GM12872 (cell line): Measurements from ENCODE around the gene DPYSL4.

Experiments
- CTCF ChIP-seq: IDR thresholded peaks from 3 replicates; pipeline ENCODE4 v1.5.1; 2011; ENCODE audit warnings: low read depth, mild to moderate bottlenecking, low read length, moderate library complexity; ENCODE audit not compliant: insufficient read depth

The DPYSL4 gene

GRCh38 chr10:132204781-132205473 is 18.2 kb downstream of the DPYSL4 start:
- TF ChIP-seq CTCF, result no peak

DNA sequence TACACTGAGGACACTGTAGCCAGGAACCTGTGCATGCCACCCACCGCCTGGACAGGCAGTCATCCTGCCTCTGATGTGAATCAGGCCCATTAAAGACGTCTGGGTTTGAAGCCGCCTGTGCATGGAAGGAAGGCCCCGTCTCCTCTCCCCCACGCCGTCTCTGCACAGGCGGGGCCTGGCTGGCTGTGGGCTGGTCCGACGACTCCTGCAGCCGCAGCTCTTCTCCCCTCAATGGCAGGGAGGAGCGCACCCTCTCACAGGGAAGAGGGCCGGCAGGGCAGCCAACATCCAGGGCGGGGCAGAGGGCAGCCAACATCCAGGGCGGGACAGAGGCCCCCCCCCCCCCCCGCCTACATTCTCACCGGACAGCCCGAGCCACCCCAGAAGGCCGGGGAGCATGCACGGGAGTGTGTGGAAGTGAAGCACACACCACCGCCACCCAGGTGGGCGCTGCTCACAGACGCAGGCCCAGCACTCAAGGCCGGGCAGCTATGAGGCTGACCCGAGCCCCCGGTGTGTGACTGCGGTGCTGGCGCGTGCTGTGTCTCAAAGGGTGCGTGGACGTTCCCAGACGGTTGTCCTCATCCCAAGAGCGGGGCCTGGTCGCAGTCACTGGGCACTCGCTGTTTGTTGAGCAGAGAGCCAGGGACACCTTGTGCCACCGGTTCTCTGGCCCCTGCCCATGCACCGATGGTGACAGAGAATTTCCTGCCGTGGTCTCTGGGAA is 19.1 kb downstream of the DPYSL4 start:
- no peak for TF ChIP-seq CTCF

DNA sequence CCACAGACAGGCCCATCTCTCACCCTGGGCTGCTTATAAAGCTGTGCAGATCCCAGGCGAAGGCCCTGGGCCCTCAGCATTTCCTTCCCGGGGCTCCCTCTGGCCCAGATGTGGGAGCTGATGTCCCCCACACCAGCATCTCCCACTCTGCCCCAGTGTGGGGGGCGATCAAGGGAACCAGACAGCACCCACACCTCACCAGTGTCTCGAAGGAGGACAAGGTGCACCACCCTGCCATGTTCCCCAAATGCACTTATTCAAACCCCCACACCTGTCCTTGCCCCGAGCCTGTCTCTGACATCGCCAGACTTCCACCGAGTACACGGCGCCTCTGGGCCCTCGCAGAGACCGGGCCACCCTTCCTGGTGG is 19.6 kb downstream of the DPYSL4 start:
- no peak for TF ChIP-seq CTCF

GRCh38 chr10:132206806-132207535 is 20.2 kb downstream of the DPYSL4 start:
- TF ChIP-seq CTCF, result no peak

DNA sequence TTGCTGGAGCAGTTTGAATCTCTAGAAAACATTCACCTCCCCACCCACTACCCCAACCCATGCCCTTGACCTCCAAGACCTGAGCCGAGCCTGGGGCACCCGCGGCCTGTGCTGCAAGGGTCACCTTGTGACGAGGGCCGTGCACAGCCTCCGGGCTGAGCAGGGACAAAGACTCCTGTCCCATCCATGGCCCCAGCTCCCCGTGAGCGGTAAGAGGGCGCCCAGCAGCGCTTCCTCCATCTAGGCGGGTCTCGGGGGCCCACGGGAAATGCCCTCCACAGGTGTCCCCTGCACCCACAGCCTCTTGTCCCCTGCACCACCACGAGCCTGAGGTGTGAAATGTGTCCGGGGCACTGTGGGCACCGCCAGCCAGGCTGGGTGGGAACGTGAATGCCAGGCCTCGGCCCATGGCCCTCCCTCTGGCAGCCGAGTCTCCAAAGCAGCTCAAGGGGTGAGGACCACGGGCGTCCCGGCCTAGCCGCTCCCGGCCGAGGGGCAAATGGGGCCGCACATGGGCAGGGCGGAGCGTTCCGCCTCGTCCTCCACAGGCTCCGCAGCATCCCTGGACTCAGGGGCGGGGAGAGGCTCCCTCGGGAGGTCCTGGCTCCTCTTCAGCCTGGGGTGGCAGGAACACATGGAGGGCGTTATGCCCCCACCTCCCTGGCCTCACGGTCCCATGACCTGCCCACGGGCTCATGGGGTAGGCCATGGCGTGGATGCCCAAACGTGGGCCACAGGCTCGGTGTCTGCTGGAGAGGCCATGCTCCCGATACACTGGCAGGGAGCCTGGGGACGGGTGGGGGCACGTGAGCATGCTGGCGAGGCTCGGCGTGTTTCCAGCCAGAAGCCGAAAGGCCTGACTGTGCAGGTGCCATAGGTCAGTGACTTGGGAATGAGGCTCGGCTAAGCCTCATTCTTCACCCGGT is 21.1 kb downstream of the DPYSL4 start:
- no peak for TF ChIP-seq CTCF

DNA sequence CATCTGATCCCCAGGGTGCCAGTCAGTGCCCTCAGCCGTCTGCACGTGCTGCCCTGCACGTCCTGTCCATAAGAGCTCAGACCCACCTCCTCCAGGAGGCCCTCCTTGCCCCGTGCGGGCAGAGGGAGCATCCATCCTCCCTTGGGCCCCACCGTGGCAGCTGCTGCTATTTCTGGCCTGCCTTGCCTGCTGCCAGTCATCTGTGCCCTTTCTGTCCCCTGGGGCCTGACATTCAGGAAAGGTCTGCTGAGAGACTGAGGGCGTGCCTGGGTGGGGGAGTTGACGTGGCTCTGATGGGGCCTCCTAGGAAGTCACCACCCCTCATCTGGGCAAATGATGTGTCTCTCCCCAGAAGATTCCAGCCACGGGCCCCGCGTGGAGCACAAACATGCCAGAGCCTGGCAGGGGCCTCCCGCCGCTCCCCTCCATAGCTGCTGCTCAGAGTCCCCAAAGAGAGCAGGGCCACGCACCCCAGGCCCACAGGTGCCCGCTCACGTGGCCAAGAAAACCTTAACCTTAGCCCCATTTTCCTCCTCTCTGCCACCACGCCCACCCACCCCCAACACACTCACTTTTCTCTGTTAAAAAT is 21.8 kb downstream of the DPYSL4 start:
- no peak for TF ChIP-seq CTCF
